Dendritic cell treated with granulocyte-macrophage colony-stimulating factor and Interleukin-4, amounts not matched to agents 40 ng/mL and 50 ng/mL, for 4 days (primary cell): ENCODE data around the gene TCN2.

Experiments
- H3K27ac Mint-ChIP-seq: one replicate; pipeline ENCODE4 v1.8.0; 2022; ENCODE audit warnings: mild to moderate bottlenecking, mixed read lengths
- H3K27me3 Mint-ChIP-seq: one replicate; pipeline ENCODE4 v1.8.0; 2022; ENCODE audit warnings: mild to moderate bottlenecking, mixed read lengths
- H3K36me3 Mint-ChIP-seq: one replicate; pipeline ENCODE4 v1.8.0; 2022; ENCODE audit warnings: low read depth, mixed read lengths
- H3K4me1 Mint-ChIP-seq: one replicate; pipeline ENCODE4 v1.8.0; 2022; ENCODE audit warnings: low read depth, mixed read lengths
- H3K4me3 Mint-ChIP-seq: one replicate; pipeline ENCODE4 v1.8.0; 2022; ENCODE audit warnings: mild to moderate bottlenecking, moderate library complexity, mixed read lengths
- H3K9me3 Mint-ChIP-seq: one replicate; pipeline ENCODE4 v1.8.0; 2022; ENCODE audit warnings: mixed read lengths
- intact Hi-C: fragments of 100-400 bp; cut with micrococcal nuclease; formaldehyde crosslinking; loops from one replicate; pipeline ENCODE4 v1.15.0; 2022

The TCN2 gene

GRCh38 chr22:30635273-30636225, 28.6 kb downstream of the TCN2 start, which contains the start of gene SLC35E4:
SLC35E4 (plus strand) TSS chr22:30635781; CDS start chr22:30636451, 670 bp downstream.
- peak within 1 kb of the TSS; percentile 75 for H3K4me3 Mint-ChIP-seq
- H3K36me3 Mint-ChIP-seq: no peaks in the 10 kb centered on the region
- intact Hi-C loops: loop anchor here (10.0 kb wide), 2 partner anchors 59 to 289 kb away; partner anchors contain the start of gene OSBP2
- peak within 1 kb of the TSS; percentile 67 for H3K27ac Mint-ChIP-seq
- peaks cover 41% of the 10 kb centered on the region for H3K4me1 Mint-ChIP-seq
- peaks cover 2% of the 10 kb centered on the region for H3K27me3 Mint-ChIP-seq
- H3K9me3 Mint-ChIP-seq: no peaks in the 10 kb centered on the region

- H3K27me3 Mint-ChIP-seq: peaks cover 2% of the 10 kb centered on the region
- intact Hi-C loops: loop anchor here (10.0 kb wide), 2 partner anchors 58 to 288 kb away; partner anchors contain the start of gene OSBP2
- H3K36me3 Mint-ChIP-seq: no peaks in the 10 kb centered on the region
- no peaks in the 10 kb centered on the region for H3K9me3 Mint-ChIP-seq
- H3K4me3 Mint-ChIP-seq: peak overlapping the region; percentile 75
- peaks cover 41% of the 10 kb centered on the region for H3K4me1 Mint-ChIP-seq
- peak overlapping the region; percentile 67 for H3K27ac Mint-ChIP-seq
Measured at GRCh38 chr22:30636226-30637077, 29.5 kb downstream of the TCN2 start.

- no peaks in the 10 kb centered on the region for H3K36me3 Mint-ChIP-seq
- peaks cover 2% of the 10 kb centered on the region for H3K27me3 Mint-ChIP-seq
- H3K9me3 Mint-ChIP-seq: no peaks in the 10 kb centered on the region
- H3K4me3 Mint-ChIP-seq: no peak overlapping the region
- H3K4me1 Mint-ChIP-seq: peaks cover 41% of the 10 kb centered on the region
- no peak overlapping the region for H3K27ac Mint-ChIP-seq
- intact Hi-C loops: loop anchor here (10.0 kb wide), 2 partner anchors 57 to 287 kb away; partner anchors contain the start of gene OSBP2
Measured at GRCh38 chr22:30637701-30638114, 30.7 kb downstream of the TCN2 start.

GRCh38 chr22:30640361-30640760, 33.4 kb downstream of the TCN2 start:
- peaks cover 2% of the 10 kb centered on the region for H3K27me3 Mint-ChIP-seq
- no peak overlapping the region for H3K27ac Mint-ChIP-seq
- no peaks in the 10 kb centered on the region for H3K36me3 Mint-ChIP-seq
- intact Hi-C loops: no loop called here
- H3K4me1 Mint-ChIP-seq: peaks cover 40% of the 10 kb centered on the region
- H3K9me3 Mint-ChIP-seq: no peaks in the 10 kb centered on the region
- no peak overlapping the region for H3K4me3 Mint-ChIP-seq

- H3K27me3 Mint-ChIP-seq: peaks cover 2% of the 10 kb centered on the region
- H3K4me3 Mint-ChIP-seq: no peak overlapping the region
- no peaks in the 10 kb centered on the region for H3K36me3 Mint-ChIP-seq
- intact Hi-C loops: no loop called here
- H3K27ac Mint-ChIP-seq: no peak overlapping the region
- H3K9me3 Mint-ChIP-seq: no peaks in the 10 kb centered on the region
- peaks cover 34% of the 10 kb centered on the region for H3K4me1 Mint-ChIP-seq
Measured at GRCh38 chr22:30640839-30641430, 34.0 kb downstream of the TCN2 start.

- peaks cover 21% of the 10 kb centered on the region for H3K4me1 Mint-ChIP-seq
- H3K27ac Mint-ChIP-seq: no peak overlapping the region
- no peaks in the 10 kb centered on the region for H3K27me3 Mint-ChIP-seq
- no peaks in the 10 kb centered on the region for H3K36me3 Mint-ChIP-seq
- H3K9me3 Mint-ChIP-seq: no peaks in the 10 kb centered on the region
- intact Hi-C loops: no loop called here
- no peak overlapping the region for H3K4me3 Mint-ChIP-seq
Measured at GRCh38 chr22:30643055-30643875, 36.3 kb downstream of the TCN2 start.

GRCh38 chr22:30646518-30647160, 39.7 kb downstream of the TCN2 start:
- Mint-ChIP-seq H3K9me3 (no peaks in the 10 kb centered on the region), H3K36me3 (no peaks in the 10 kb centered on the region), H3K27me3 (no peaks in the 10 kb centered on the region), H3K27ac (no peak overlapping the region), H3K4me3 (no peak overlapping the region), H3K4me1 (peaks cover 39% of the 10 kb centered on the region)
- intact Hi-C loops: no loop called here

GRCh38 chr22:30647536-30647935, 40.6 kb downstream of the TCN2 start:
- Mint-ChIP-seq H3K36me3 (no peaks in the 10 kb centered on the region), H3K4me3 (no peak overlapping the region), H3K9me3 (no peaks in the 10 kb centered on the region), H3K27ac (no peak overlapping the region), H3K27me3 (no peaks in the 10 kb centered on the region), H3K4me1 (peaks cover 44% of the 10 kb centered on the region)
- intact Hi-C loops: no loop called here

- Mint-ChIP-seq H3K4me1 (peaks cover 40% of the 10 kb centered on the region), H3K27me3 (no peaks in the 10 kb centered on the region), H3K4me3 (no peak overlapping the region), H3K27ac (no peak overlapping the region), H3K9me3 (no peaks in the 10 kb centered on the region), H3K36me3 (no peaks in the 10 kb centered on the region)
- intact Hi-C loops: no loop called here
Measured at GRCh38 chr22:30648825-30649224, 41.9 kb downstream of the TCN2 start.

- H3K27ac Mint-ChIP-seq: no peak overlapping the region
- intact Hi-C loops: no loop called here
- peaks cover 6% of the 10 kb centered on the region for H3K36me3 Mint-ChIP-seq
- H3K4me1 Mint-ChIP-seq: peaks cover 46% of the 10 kb centered on the region
- H3K27me3 Mint-ChIP-seq: no peaks in the 10 kb centered on the region
- H3K9me3 Mint-ChIP-seq: no peaks in the 10 kb centered on the region
- H3K4me3 Mint-ChIP-seq: no peak overlapping the region
Measured at GRCh38 chr22:30649430-30650007, 42.5 kb downstream of the TCN2 start.

- Mint-ChIP-seq H3K36me3 (peaks cover 10% of the 10 kb centered on the region), H3K4me3 (no peak overlapping the region), H3K27me3 (no peaks in the 10 kb centered on the region), H3K4me1 (peaks cover 57% of the 10 kb centered on the region), H3K27ac (no peak overlapping the region), H3K9me3 (no peaks in the 10 kb centered on the region)
- intact Hi-C loops: no loop called here
Measured at GRCh38 chr22:30650508-30651116, 43.6 kb downstream of the TCN2 start.

- H3K4me3 Mint-ChIP-seq: no peak overlapping the region
- peaks cover 10% of the 10 kb centered on the region for H3K36me3 Mint-ChIP-seq
- H3K9me3 Mint-ChIP-seq: no peaks in the 10 kb centered on the region
- no peak overlapping the region for H3K27ac Mint-ChIP-seq
- H3K4me1 Mint-ChIP-seq: peaks cover 55% of the 10 kb centered on the region
- H3K27me3 Mint-ChIP-seq: no peaks in the 10 kb centered on the region
- intact Hi-C loops: no loop called here
Measured at GRCh38 chr22:30652852-30653251, 45.9 kb downstream of the TCN2 start.
